B cell (primary cell): ENCODE results near the gene PAN2.
"Not testable (repeated sequence)": the region's sequence is repeated elsewhere in the genome, so short reads cannot be mapped to it uniquely, and the experiment has no call there.

Experiments
- EZH2 ChIP-seq: IDR thresholded peaks from 2 replicates; pipeline ENCODE4 v1.6.1; 2012; ENCODE audit warnings: borderline replicate concordance, low read depth, mild to moderate bottlenecking, moderate library complexity, low read length; ENCODE audit not compliant: insufficient read depth, poor library complexity, severe bottlenecking
- TF ChIP-seq, protein P1 (sequence below): fragments of 200-600 bp; IDR thresholded peaks from one replicate; pipeline ENCODE4 v1.8.0; 2022; ENCODE audit warnings: antibody characterized with exemption, mild to moderate bottlenecking

GRCh38 chr12:56284263-56284662, 49.5 kb downstream of the PAN2 start:
- not testable (repeated sequence) for TF ChIP-seq EZH2
- TF ChIP-seq, protein P1, sequence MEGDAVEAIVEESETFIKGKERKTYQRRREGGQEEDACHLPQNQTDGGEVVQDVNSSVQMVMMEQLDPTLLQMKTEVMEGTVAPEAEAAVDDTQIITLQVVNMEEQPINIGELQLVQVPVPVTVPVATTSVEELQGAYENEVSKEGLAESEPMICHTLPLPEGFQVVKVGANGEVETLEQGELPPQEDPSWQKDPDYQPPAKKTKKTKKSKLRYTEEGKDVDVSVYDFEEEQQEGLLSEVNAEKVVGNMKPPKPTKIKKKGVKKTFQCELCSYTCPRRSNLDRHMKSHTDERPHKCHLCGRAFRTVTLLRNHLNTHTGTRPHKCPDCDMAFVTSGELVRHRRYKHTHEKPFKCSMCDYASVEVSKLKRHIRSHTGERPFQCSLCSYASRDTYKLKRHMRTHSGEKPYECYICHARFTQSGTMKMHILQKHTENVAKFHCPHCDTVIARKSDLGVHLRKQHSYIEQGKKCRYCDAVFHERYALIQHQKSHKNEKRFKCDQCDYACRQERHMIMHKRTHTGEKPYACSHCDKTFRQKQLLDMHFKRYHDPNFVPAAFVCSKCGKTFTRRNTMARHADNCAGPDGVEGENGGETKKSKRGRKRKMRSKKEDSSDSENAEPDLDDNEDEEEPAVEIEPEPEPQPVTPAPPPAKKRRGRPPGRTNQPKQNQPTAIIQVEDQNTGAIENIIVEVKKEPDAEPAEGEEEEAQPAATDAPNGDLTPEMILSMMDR = not testable (repeated sequence)
